ENCODE measurements around the gene CCDC141.
"Not testable (repeated sequence)": the region's sequence is repeated elsewhere in the genome, so short reads cannot be mapped to it uniquely, and the experiment has no call there.

CCDC141 gene

GRCh38 chr2:179044500-179044899 is 5.4 kb downstream of the CCDC141 start:
- DNase-seq (ENCODE audit: low read depth) = no peak

GRCh38 chr2:179037807-179038206 is 12.1 kb downstream of the CCDC141 start:
- DNase-seq (ENCODE audit: low read depth) = no peak

- no peak for DNase-seq (ENCODE audit: low read depth)
Measured at GRCh38 chr2:179036353-179036905, 13.5 kb downstream of the CCDC141 start.

- no peak for DNase-seq (ENCODE audit: low read depth)
Measured at GRCh38 chr2:179031731-179032408, 18.1 kb downstream of the CCDC141 start.

- DNase-seq (ENCODE audit: low read depth) = no peak
Measured at GRCh38 chr2:179024445-179024844, 25.5 kb downstream of the CCDC141 start.

- no peak for DNase-seq (ENCODE audit: low read depth)
Measured at GRCh38 chr2:179022685-179023084, 27.3 kb downstream of the CCDC141 start.

- DNase-seq (ENCODE audit: low read depth) = no peak
Measured at GRCh38 chr2:179021258-179021657, 28.7 kb downstream of the CCDC141 start.

GRCh38 chr2:179020156-179020750 is 29.7 kb downstream of the CCDC141 start:
- no peak for DNase-seq (ENCODE audit: low read depth)

- DNase-seq (ENCODE audit: low read depth) = no peak
Measured at GRCh38 chr2:179019260-179019659, 30.7 kb downstream of the CCDC141 start.

GRCh38 chr2:179017773-179018357 is 32.1 kb downstream of the CCDC141 start:
- no peak for DNase-seq (ENCODE audit: low read depth)

- DNase-seq (ENCODE audit: low read depth) = not testable (repeated sequence)
Measured at GRCh38 chr2:179014189-179014588, 35.7 kb downstream of the CCDC141 start.

GRCh38 chr2:179005976-179006375 is 44.0 kb downstream of the CCDC141 start:
- no peak for DNase-seq (ENCODE audit: low read depth)

GRCh38 chr2:178999476-178999875 is 50.5 kb downstream of the CCDC141 start:
- DNase-seq (ENCODE audit: low read depth) = no peak

- DNase-seq (ENCODE audit: low read depth) = no peak
Measured at GRCh38 chr2:178998539-178998938, 51.4 kb downstream of the CCDC141 start.

- no peak for DNase-seq (ENCODE audit: low read depth)
Measured at GRCh38 chr2:178997477-178997876, 52.5 kb downstream of the CCDC141 start.

- no peak for DNase-seq (ENCODE audit: low read depth)
Measured at GRCh38 chr2:178997067-178997466, 52.9 kb downstream of the CCDC141 start.

GRCh38 chr2:178994264-178994663 is 55.7 kb downstream of the CCDC141 start:
- DNase-seq (ENCODE audit: low read depth) = no peak

GRCh38 chr2:178993788-178994187 is 56.1 kb downstream of the CCDC141 start:
- no peak for DNase-seq (ENCODE audit: low read depth)

GRCh38 chr2:178992719-178993118 is 57.2 kb downstream of the CCDC141 start:
- not testable (repeated sequence) for DNase-seq (ENCODE audit: low read depth)

- no peak for DNase-seq (ENCODE audit: low read depth)
Measured at GRCh38 chr2:178990533-178991241, 59.2 kb downstream of the CCDC141 start.

GRCh38 chr2:178989424-178989823 is 60.5 kb downstream of the CCDC141 start:
- DNase-seq (ENCODE audit: low read depth) = not testable (repeated sequence)

- not testable (repeated sequence) for DNase-seq (ENCODE audit: low read depth)
Measured at GRCh38 chr2:178982652-178983051, 67.3 kb downstream of the CCDC141 start.

- DNase-seq (ENCODE audit: low read depth) = no peak
Measured at GRCh38 chr2:178980815-178981214, 69.1 kb downstream of the CCDC141 start.
